HK-2 (cell line): ENCODE results near the gene FNDC3A.

Source experiments
- DNase-seq: peaks from one replicate; pipeline ENCODE4 v3.0.0-alpha.2; 2018; ENCODE audit not compliant: unreplicated experiment

The FNDC3A gene, protein sequence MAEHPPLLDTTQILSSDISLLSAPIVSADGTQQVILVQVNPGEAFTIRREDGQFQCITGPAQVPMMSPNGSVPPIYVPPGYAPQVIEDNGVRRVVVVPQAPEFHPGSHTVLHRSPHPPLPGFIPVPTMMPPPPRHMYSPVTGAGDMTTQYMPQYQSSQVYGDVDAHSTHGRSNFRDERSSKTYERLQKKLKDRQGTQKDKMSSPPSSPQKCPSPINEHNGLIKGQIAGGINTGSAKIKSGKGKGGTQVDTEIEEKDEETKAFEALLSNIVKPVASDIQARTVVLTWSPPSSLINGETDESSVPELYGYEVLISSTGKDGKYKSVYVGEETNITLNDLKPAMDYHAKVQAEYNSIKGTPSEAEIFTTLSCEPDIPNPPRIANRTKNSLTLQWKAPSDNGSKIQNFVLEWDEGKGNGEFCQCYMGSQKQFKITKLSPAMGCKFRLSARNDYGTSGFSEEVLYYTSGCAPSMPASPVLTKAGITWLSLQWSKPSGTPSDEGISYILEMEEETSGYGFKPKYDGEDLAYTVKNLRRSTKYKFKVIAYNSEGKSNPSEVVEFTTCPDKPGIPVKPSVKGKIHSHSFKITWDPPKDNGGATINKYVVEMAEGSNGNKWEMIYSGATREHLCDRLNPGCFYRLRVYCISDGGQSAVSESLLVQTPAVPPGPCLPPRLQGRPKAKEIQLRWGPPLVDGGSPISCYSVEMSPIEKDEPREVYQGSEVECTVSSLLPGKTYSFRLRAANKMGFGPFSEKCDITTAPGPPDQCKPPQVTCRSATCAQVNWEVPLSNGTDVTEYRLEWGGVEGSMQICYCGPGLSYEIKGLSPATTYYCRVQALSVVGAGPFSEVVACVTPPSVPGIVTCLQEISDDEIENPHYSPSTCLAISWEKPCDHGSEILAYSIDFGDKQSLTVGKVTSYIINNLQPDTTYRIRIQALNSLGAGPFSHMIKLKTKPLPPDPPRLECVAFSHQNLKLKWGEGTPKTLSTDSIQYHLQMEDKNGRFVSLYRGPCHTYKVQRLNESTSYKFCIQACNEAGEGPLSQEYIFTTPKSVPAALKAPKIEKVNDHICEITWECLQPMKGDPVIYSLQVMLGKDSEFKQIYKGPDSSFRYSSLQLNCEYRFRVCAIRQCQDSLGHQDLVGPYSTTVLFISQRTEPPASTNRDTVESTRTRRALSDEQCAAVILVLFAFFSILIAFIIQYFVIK

GRCh38 chr13:48975856-48976575 lies at the start of gene FNDC3A:
Gene FNDC3A (plus strand): TSS chr13:48975912. CDS start chr13:49006191, 30,279 bp downstream.
- DNase-seq, result peak; percentile 82

GRCh38 chr13:48928757-48929430 lies 46.8 kb upstream of the FNDC3A start:
- no peak for DNase-seq

GRCh38 chr13:48930918-48931317 lies 44.8 kb upstream of the FNDC3A start:
- DNase-seq, result no peak

- no peak for DNase-seq
Measured at GRCh38 chr13:48938308-48938943, 37.3 kb upstream of the FNDC3A start.

DNA sequence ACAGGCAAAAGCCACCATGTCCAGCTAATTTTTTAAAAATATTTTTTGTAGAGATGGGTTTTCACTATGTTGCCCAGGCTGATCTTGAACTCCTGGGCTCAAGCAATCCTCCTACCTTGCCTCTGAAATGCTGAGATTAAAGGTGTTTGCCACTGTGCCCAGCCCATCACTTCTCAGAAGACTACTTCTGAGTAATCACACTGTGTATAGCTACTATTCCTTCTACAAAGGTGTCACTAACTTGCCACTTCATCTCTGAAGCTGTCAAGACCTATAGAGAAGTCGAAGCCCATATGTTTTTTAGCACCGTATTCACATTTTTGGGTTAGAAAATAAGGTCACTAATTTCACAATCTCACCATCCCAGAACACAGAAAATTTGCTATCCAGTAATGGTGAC lies 36.0 kb upstream of the FNDC3A start:
- DNase-seq, result no peak

GRCh38 chr13:48942131-48942530 lies 33.6 kb upstream of the FNDC3A start:
- DNase-seq, result no peak

DNA sequence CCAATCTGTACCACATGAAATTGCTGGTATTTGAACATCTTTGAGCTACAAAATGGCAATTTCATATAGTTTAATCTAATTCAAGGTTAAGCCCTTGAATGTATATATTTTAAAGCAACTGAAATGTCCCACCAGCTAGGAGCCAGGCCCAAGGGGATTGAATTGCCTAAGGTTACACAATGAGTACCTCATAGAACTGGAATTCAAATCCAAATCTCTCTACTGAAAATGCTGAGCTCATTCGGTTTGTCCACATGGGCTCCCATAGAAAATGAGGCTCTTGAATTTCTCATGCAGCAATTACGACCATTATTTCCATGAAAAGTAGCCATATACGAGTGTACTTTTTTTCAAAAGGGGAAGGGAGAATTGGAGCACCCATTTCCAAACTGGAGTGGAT lies 31.5 kb upstream of the FNDC3A start:
- no peak for DNase-seq

- DNase-seq, result no peak
Measured at GRCh38 chr13:48945626-48946025, 30.1 kb upstream of the FNDC3A start.

DNA sequence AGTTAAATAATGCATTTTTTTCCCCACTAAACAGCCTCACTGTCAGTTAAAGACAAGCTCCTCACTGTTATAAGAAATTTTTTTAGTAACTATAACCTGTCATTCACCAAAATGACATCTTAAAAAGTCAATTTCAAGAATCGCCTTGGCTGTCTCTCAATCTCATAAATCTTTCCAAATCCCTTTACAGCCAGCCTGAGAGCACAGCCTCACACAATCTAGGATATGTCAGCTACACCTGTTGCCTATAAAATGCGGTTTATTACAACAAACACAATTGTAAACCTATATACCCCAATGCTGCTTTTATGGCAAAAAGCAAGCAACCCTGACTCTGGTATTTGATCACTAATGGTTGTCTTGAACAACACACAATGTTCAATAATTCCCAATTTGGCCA lies 29.5 kb upstream of the FNDC3A start:
- no peak for DNase-seq

- DNase-seq, result no peak
Measured at GRCh38 chr13:48949566-48950500, 25.9 kb upstream of the FNDC3A start.

- no peak for DNase-seq
Measured at GRCh38 chr13:48950501-48950875, 25.2 kb upstream of the FNDC3A start.

- no peak for DNase-seq
Measured at GRCh38 chr13:48954081-48954480, 21.6 kb upstream of the FNDC3A start.

DNA sequence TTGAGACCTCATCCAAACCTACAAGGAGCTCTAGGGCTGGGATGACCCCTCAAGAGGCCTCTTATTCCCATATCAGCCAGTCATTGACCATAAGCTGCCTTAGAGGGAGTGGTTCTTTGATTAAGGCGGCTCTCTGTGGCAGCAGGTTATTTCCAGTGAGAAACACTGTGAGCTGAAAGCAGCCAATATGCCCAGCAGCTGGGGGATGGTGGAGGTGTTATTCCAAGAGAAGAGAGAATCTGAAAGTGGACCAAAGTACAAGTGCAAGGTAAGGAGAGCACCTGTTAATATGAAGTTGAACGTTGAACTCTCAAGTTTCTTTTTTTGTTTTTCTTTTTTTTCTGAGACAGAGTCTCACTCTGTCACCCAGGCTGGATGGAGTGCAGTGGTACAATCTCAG lies 20.2 kb upstream of the FNDC3A start:
- no peak for DNase-seq

DNA sequence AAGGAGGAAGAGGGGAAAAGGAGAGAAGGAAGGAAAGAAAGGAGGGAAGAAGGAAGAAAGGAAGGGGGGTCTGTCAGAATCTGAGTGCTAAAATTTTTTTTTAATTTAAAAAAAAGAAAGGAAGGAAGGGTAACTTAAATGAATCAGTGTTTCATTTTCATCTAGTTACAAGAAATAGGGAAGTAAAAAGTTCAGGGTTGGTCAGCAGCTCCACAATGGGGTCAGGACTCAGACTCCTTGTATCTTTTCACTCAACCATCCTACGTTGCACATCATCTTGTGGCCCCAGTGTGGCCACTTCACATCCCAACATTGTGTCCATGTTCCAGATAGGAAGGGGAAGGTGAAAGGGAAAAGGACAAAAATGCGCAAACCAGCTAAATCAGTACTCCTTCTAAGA lies 14.3 kb upstream of the FNDC3A start:
- no peak for DNase-seq

GRCh38 chr13:48962281-48962680 lies 13.4 kb upstream of the FNDC3A start:
- DNase-seq, result no peak

- DNase-seq, result no peak
Measured at GRCh38 chr13:48965736-48966135, 10.0 kb upstream of the FNDC3A start.

DNA sequence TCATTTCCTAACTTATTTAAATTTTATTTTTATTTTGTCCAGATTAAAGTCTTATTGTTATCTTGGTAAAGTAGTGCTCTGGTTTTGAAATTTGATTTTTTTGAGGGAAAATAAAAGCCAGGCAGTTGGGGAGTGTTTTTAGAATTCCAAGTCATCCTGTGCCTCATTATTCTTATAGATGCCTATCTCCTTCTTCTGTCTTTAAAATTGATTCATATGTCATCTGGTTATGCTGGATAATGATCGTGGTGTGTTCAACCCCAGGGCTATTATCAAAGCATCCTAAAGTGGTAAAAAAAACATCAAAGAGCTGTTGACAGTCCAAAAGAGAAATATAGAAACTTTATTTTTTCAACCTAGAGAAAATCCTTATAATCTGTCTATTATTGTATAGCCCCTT lies 6.0 kb upstream of the FNDC3A start:
- DNase-seq, result no peak

- DNase-seq, result no peak
Measured at GRCh38 chr13:48973845-48974431, 1.8 kb upstream of the FNDC3A start.
